Heart right ventricle (tissue), 16 donors: ENCODE measurements around the gene CAPZA1. TPM values are rescaled to one million over a fixed set of nuclear protein-coding genes. Genes with fewer than 3 reads are reported as not detected.
A peak's percentile ranks its signal among the peaks of the same experiment; 100 is the strongest.

Experiments
- ATAC-seq, 8 donors: fragments of 200-7000 bp; cut with Tn5 transposase; one replicate each; pipeline ENCODE4 v1.9.1; 2020; ENCODE audit warnings: mild to moderate bottlenecking in 8 of 8, moderate library complexity in 8 of 8, moderate number of reproducible peaks in 1 of 8
- DNase-seq, 2 donors: peaks; one replicate each; pipeline ENCODE4 v3.0.0-alpha.2; 2020
- H3K27ac ChIP-seq, 10 donors: fragments of 200-600 bp; sonication (generic) in 2 of 10; one replicate each; pipeline versions ENCODE4 v1.5.0 to v1.8.0; 2020 to 2022; ENCODE audit warnings: mild to moderate bottlenecking in 3 of 10
- H3K27me3 ChIP-seq, 7 donors: fragments of 200-600 bp; one replicate each; pipeline ENCODE4 v1.8.0; 2021 to 2022; ENCODE audit warnings: mild to moderate bottlenecking in 2 of 7
- H3K36me3 ChIP-seq, 9 donors: fragments of 200-600 bp; sonication (generic) in 1 of 9; one replicate each; pipeline versions ENCODE4 v1.5.0 to v1.8.0; 2020 to 2022; ENCODE audit warnings: mild to moderate bottlenecking in 2 of 9
- H3K4me1 ChIP-seq, 9 donors: fragments of 200-600 bp; sonication (generic) in 1 of 9; one replicate each; pipeline versions ENCODE4 v1.5.0 to v1.8.0; 2020 to 2022; ENCODE audit warnings: mild to moderate bottlenecking in 4 of 9
- H3K4me3 ChIP-seq, 10 donors: fragments of 200-600 bp; sonication (generic) in 2 of 10; one replicate each; pipeline versions ENCODE4 v1.5.0 to v1.8.0; 2020 to 2022; ENCODE audit warnings: mild to moderate bottlenecking in 7 of 10, moderate library complexity in 2 of 10
- H3K9me3 ChIP-seq, 11 donors: fragments of 200-600 bp in 10 of 11; sonication (generic) in 2 of 11; one replicate each; pipeline versions ENCODE4 v1.5.0 to v1.8.0; 2013 to 2022; ENCODE audit warnings: mild to moderate bottlenecking in 2 of 11, control low read depth in 1 of 11, moderate library complexity in 1 of 11
- CTCF ChIP-seq, 9 donors: fragments of 200-600 bp; sonication (generic) in 2 of 9; IDR thresholded peaks; one replicate each; pipeline versions ENCODE4 v1.5.0 to v1.8.0; 2021 to 2022; ENCODE audit warnings: antibody characterized with exemption in 9 of 9, mild to moderate bottlenecking in 5 of 9, moderate library complexity in 1 of 9
- WGBS, 2 donors: extraction: QIAGEN DNeasy Blood & Tissue Kit; methylation state at CpG; one replicate each; pipeline ENCODE4 v1.1.7; 2013; ENCODE audit warnings: inconsistent platforms in 1 of 2; 5-methylcytosine and 5-hydroxymethylcytosine counted together
- intact Hi-C, 10 donors: fragments of 100-400 bp; cut with DNase I; formaldehyde crosslinking; loops; one replicate each; pipeline versions ENCODE4 v1.11.1 to v1.14.2; 2022
- polyA plus RNA-seq, 2 donors: library from polyadenylated mRNA; stranded (reverse); fragments of 200-250 nt; gene quantifications; one replicate each; pipeline ENCODE4 v1.2.3, GENCODE V29; 2013
- total RNA-seq, 10 donors: library from RNA; stranded (reverse); fragmentation: NEBNext Ultra II Directional in 3 of 10; extraction: Animal tissue kit (Norgen Biotek cat#: 25700) in 3 of 10; gene quantifications; one replicate each; pipeline versions ENCODE4 v1.2.1 to v1.2.4, GENCODE V29; 2021 to 2023
- donor health status: Arrhythmogenic right ventricular cardiomyopathy.
- donor health status: ischemic (EF 13 %, LVEDD 7.1; RV severe dilation, severe dysfunction).
- donor health status: healthy with polysubstance abuse.
- donor health status: DM: no; HTN: yes; CAD: no.
- donor health status: DM: no; HTN: no; CAD: no.
- donor health status: ischemic (EF 25% LVEDD 6.9; RV normal size, moderate dysfunction).
- donor health status: ischemic (EF 25% LVEDD 5.7; RV mildly dilated, moderate dysfunction).
- donor health status: healthy.
- donor health status: DM: yes; HTN: yes; CAD: no.
- donor health status: Ischemic cardiomyopathy.
- donor health status: ischemic (EF 35%, LVEDD 5.7; RV mildly dilated, moderate dysfunction).
- donor health status: nonischemic (EF 11% LVEDD 7.7; RV severe dilation, severe dysfunction).
- donor health status: DM: yes; HTN: yes; CAD: no.
- donor health status: PGD.
- donor health status: ischemic (EF 29% LVEDD 5.4; RV normal size, mild dysfunction).
- donor health status: nonischemic (EF 23%, LVEDD 6.1; RV moderate dilation, normal function).

The CAPZA1 gene
- total and polyA plus RNA-seq, 12 donors: 19.5 to 58.3 (median 23.6) TPM

- ATAC-seq (peak; percentile 87 to 96 (median 91)), DNase-seq (peak; percentile 98 to 99)
- peak in 1 of 9 donors; percentile 2 for TF ChIP-seq CTCF (IDR thresholded peaks at IDR 0.05)
- Histone ChIP-seq H3K4me1 (peaks cover 2 to 35% (median 23%) of the 10 kb centered on the region in 9 donors), H3K4me3 (peak within 1 kb of the TSS; percentile 55 to 81 (median 71)), H3K36me3 (no peaks in the 10 kb centered on the region), H3K27me3 (peaks cover 0 to 30% (median 12%) of the 10 kb centered on the region in 7 donors), H3K27ac (peak within 1 kb of the TSS in 9 of 10 donors; percentile 67 to 88 (median 78)), H3K9me3 (no peaks in the 10 kb centered on the region)
- 0 to 1% methylated on average over 39 to 51 of the region's 51 CpGs for WGBS, 2 donors
- intact Hi-C loops: loop anchor here (1.0 to 10.0 kb wide), 17 partner anchors 87 to 962 kb away; partner anchors contain the start of genes LRIG2 (in 7 of the 10), SLC16A1 (in 3 of the 10), CAPZA1 (in 1 of the 10) and ST7L (in 1 of the 10)
Measured at GRCh38 chr1:112715264-112716053, 95.8 kb downstream of the CAPZA1 start, which contains the start of gene PPM1J. Gene PPM1J (minus strand): TSS chr1:112715332. CDS start chr1:112715301, 31 bp downstream.

GRCh38 chr1:112716133-112716720 lies 96.6 kb downstream of the CAPZA1 start:
- 16% methylated on average over 13 of the region's 13 CpGs for WGBS, 2 donors
- peaks cover 0 to 30% (median 12%) of the 10 kb centered on the region in 7 donors for H3K27me3 ChIP-seq
- peaks cover 2 to 35% (median 23%) of the 10 kb centered on the region in 9 donors for H3K4me1 ChIP-seq
- H3K27ac ChIP-seq: peak overlapping the region in 9 of 10 donors; percentile 67 to 88 (median 78)
- intact Hi-C loops: loop anchor here (1.0 to 10.0 kb wide), 16 partner anchors 86 to 961 kb away; partner anchors contain the start of genes LRIG2 (in 7 of the 10) and SLC16A1 (in 3 of the 10)
- DNase-seq: peak; percentile 82 to 88
- H3K9me3 ChIP-seq: no peaks in the 10 kb centered on the region
- peak overlapping the region; percentile 55 to 81 (median 71) for H3K4me3 ChIP-seq
- peak; percentile 89 to 98 (median 95) for TF ChIP-seq CTCF (IDR thresholded peaks at IDR 0.05)
- no peaks in the 10 kb centered on the region for H3K36me3 ChIP-seq
- peak; percentile 61 to 91 (median 80) for ATAC-seq

- Histone ChIP-seq H3K27ac (no peak overlapping the region), H3K27me3 (peaks cover 0 to 30% (median 12%) of the 10 kb centered on the region in 7 donors), H3K4me1 (peaks cover 2 to 38% (median 25%) of the 10 kb centered on the region in 9 donors), H3K36me3 (no peaks in the 10 kb centered on the region), H3K4me3 (no peak overlapping the region), H3K9me3 (no peaks in the 10 kb centered on the region)
- no peak for TF ChIP-seq CTCF (IDR thresholded peaks at IDR 0.05)
- intact Hi-C loops: loop anchor here (2.0 to 10.0 kb wide), 14 partner anchors 85 to 960 kb away; partner anchors contain the start of genes LRIG2 (in 7 of the 10) and SLC16A1 (in 3 of the 10)
- WGBS, 2 donors: 93% methylated on average over 2 of the region's 2 CpGs
- no peak for ATAC-seq
- no peak for DNase-seq
Measured at GRCh38 chr1:112717263-112717873, 97.7 kb downstream of the CAPZA1 start.
